DND-41 (cell line): Measurements from ENCODE around the gene CDKN1C.

Experiments used
- ATAC-seq: fragments of 200-7000 bp; cut with Tn5 transposase; 3 replicates; pipeline ENCODE4 v1.9.1; 2021; ENCODE audit warnings: low read depth; ENCODE audit not compliant: insufficient read depth
- DNase-seq: peaks from one replicate; pipeline ENCODE4 v3.0.0-alpha.2; 2020
- H2AFZ ChIP-seq: 2 replicates; pipeline ENCODE4 v1.6.0; 2012; ENCODE audit warnings: low read depth, low read length
- H3K27ac ChIP-seq: 2 replicates; pipeline ENCODE4 v1.5.1; 2012; ENCODE audit warnings: low read length, inconsistent platforms
- H3K27me3 ChIP-seq: fragments of 200-600 bp; sonication (generic); 2 replicates; pipeline ENCODE4 v1.6.0; 2012; ENCODE audit warnings: low read length, mild to moderate bottlenecking, inconsistent platforms; ENCODE audit not compliant: insufficient read depth, poor library complexity
- H3K36me3 ChIP-seq: 2 replicates; pipeline ENCODE4 v1.5.1; 2012; ENCODE audit warnings: low read length, inconsistent platforms; ENCODE audit not compliant: insufficient read depth
- H3K4me1 ChIP-seq: 2 replicates; pipeline ENCODE4 v1.5.1; 2012; ENCODE audit warnings: mild to moderate bottlenecking, low read length; ENCODE audit not compliant: insufficient read depth
- H3K4me2 ChIP-seq: 2 replicates; pipeline ENCODE4 v1.6.0; 2012; ENCODE audit warnings: mild to moderate bottlenecking, moderate library complexity, low read length, inconsistent platforms; ENCODE audit not compliant: insufficient read depth
- H3K4me3 ChIP-seq, 2 experiments: fragments of 200-600 bp in 1 of 2; shearing (Covaris generic) in 1 of 2; 2 replicates each; pipeline ENCODE4 v1.5.1; 2012 to 2016; ENCODE audit warnings: inconsistent platforms in 2 of 2, low read length in 2 of 2, mild to moderate bottlenecking in 2 of 2, low read depth in 1 of 2, moderate library complexity in 1 of 2
- H3K79me2 ChIP-seq: 2 replicates; pipeline ENCODE4 v1.6.0; 2012; ENCODE audit warnings: low read length, inconsistent platforms; ENCODE audit not compliant: insufficient read depth
- H3K9ac ChIP-seq: 2 replicates; pipeline ENCODE4 v1.6.0; 2012; ENCODE audit warnings: low read depth, mild to moderate bottlenecking, inconsistent platforms, low read length, moderate library complexity
- H3K9me3 ChIP-seq: 2 replicates; pipeline ENCODE4 v1.5.1; 2012; ENCODE audit warnings: low read length, moderate library complexity, mild to moderate bottlenecking, inconsistent platforms; ENCODE audit not compliant: insufficient read depth, severe bottlenecking
- H4K20me1 ChIP-seq: 2 replicates; pipeline ENCODE4 v1.6.0; 2012; ENCODE audit warnings: low read length; ENCODE audit not compliant: insufficient read depth
- EZH2 ChIP-seq: IDR thresholded peaks from 3 replicates; pipeline ENCODE4 v1.6.1; 2012; ENCODE audit warnings: borderline replicate concordance, low read depth, mild to moderate bottlenecking, moderate library complexity, low read length, inconsistent platforms; ENCODE audit not compliant: severe bottlenecking
- TF ChIP-seq, protein P1 (sequence below): IDR thresholded peaks from 2 replicates; pipeline ENCODE4 v1.5.1; 2012; ENCODE audit warnings: borderline replicate concordance, low read length, moderate library complexity, mild to moderate bottlenecking; ENCODE audit not compliant: poor library complexity, severe bottlenecking; ENCODE audit errors: extremely low read depth

Gene CDKN1C

DNA sequence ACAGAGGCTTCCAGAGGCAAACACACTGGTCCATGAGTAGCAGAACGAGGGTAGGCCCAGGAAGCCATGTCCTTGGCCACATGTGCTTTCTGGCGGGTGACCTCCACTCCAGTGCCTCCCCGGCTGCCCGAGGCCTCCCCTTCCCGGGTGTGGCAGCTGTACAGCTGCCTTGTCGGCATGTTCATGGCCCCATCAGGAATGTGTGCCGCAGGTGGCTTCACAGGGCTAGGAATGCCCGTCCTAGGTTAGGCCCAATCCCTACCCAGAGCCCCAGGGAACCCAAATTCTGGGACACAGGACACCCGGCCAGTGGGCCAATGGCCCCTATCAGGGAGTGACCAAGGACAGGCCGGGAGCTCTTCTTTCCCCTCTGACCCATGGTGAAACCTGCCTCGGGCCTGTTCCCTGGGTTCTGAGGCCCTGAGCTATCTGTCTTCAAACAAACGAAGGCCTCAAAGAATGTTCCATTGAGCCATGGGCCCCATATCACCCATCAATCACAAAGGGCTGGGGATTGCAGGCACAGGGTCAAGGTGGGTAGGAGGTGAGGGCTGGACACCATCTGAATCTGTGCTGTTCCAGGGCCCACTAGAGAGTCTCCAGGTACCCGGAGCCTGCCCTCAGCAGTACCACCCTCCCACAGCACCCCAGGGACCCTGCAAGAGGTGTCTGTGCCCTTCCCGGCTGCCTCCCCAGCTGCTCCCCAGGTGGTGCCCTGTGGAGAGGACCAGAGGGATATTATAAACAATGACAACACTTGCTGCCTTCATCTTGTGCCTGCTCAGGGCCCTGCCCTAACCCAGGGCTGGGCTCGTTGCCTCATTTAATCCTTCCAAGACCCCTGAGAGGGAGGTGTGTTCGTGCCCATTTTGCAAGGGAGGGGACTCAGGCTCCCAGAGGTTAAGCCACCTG is 4.0 kb upstream of the CDKN1C start:
- Histone ChIP-seq H3K79me2 (no peaks in the 10 kb centered on the region), H3K27me3 (no peaks in the 10 kb centered on the region), H3K4me3 (no peak overlapping the region), H2AFZ (no peak overlapping the region), H3K9ac (peak overlapping the region; percentile 12; the same call in 1 of the 2 replicates), H3K4me2 (no peak overlapping the region), H3K36me3 (no peaks in the 10 kb centered on the region), H3K9me3 (no peaks in the 10 kb centered on the region), H3K4me1 (peaks cover 26% of the 10 kb centered on the region), H4K20me1 (no peaks in the 10 kb centered on the region), H3K27ac (no peak overlapping the region)
- ATAC-seq (no peak), DNase-seq (no peak)
- TF ChIP-seq EZH2: no peak
- TF ChIP-seq, protein P1, sequence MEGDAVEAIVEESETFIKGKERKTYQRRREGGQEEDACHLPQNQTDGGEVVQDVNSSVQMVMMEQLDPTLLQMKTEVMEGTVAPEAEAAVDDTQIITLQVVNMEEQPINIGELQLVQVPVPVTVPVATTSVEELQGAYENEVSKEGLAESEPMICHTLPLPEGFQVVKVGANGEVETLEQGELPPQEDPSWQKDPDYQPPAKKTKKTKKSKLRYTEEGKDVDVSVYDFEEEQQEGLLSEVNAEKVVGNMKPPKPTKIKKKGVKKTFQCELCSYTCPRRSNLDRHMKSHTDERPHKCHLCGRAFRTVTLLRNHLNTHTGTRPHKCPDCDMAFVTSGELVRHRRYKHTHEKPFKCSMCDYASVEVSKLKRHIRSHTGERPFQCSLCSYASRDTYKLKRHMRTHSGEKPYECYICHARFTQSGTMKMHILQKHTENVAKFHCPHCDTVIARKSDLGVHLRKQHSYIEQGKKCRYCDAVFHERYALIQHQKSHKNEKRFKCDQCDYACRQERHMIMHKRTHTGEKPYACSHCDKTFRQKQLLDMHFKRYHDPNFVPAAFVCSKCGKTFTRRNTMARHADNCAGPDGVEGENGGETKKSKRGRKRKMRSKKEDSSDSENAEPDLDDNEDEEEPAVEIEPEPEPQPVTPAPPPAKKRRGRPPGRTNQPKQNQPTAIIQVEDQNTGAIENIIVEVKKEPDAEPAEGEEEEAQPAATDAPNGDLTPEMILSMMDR: no peak

DNA sequence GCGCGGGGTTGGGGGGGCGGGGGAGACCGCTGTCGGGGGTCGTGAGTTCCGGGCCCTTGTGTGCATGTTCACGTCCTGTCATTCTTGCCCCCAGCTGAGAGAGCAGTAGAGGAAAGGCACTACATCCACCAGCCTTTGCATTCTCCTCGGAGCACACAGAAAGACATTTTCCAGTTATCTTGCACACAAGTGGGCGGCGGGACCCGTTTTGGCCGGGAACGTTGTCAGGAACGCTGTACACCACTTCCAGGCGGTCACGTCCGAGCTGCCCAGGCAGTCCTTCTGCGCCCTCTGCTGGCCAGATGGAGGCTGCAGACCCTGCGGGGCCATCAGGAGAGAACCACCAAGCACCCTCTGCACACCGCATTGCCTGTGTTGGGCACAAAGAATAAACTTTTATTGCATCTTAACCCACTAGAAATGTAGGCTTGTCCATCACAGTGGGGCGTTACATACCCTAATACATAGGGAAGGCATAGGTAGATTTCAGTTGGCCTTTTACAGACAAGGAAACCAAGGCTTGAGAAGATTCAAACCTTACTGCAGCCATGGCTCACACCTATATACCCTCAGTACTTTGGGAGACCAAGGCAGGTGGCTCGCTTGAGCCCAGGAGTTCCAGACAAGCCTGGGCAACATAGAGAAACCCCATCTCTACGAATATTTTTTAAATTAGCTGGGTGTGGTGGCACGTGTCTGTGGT is 2.8 kb upstream of the CDKN1C start:
- H3K4me3 ChIP-seq: no peak overlapping the region
- no peak overlapping the region for H3K9ac ChIP-seq
- TF ChIP-seq, protein P1: peak; percentile 99
- no peak for TF ChIP-seq EZH2
- H3K4me1 ChIP-seq: peaks cover 26% of the 10 kb centered on the region
- no peaks in the 10 kb centered on the region for H4K20me1 ChIP-seq
- no peaks in the 10 kb centered on the region for H3K79me2 ChIP-seq
- DNase-seq (peak; percentile 82), ATAC-seq (peak; percentile 61)
- no peaks in the 10 kb centered on the region for H3K36me3 ChIP-seq
- peak overlapping the region; percentile 16; the same call in 1 of the 2 replicates for H3K4me2 ChIP-seq
- H2AFZ ChIP-seq: no peak overlapping the region
- no peaks in the 10 kb centered on the region for H3K27me3 ChIP-seq
- no peaks in the 10 kb centered on the region for H3K9me3 ChIP-seq
- no peak overlapping the region for H3K27ac ChIP-seq

DNA sequence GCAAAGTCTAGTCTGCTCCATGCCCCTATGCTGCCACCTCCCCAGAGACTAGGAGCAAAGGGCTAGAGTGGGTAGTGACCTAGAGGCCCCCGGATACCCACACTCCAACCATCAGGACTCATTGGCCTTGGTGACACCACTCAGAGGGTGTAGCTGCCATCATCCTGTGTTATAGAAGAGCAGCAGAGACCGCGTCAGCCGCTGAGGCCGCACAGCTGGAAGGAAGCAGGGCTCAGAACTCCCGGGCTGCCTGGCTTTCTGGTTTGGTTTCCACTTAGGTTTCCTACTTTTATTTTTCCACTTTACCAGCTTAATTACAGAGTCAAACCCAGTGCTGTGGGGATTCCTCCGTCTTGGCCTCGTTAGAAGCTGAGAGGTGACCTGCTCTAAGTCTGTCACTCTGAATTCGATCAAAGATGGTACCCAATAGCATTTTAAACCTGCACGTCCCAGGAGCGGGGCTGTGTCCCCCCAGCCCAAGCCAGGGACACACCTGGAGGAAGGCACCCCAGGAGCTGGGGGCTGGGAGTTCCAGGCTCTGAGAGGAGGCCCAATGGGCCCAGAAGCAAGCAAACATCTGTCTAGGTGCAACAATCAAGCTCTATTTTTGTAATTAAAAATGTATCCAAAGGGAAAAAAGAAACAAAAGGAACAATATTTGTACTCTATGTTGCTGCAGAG is 2.1 kb upstream of the CDKN1C start:
- Histone ChIP-seq H3K4me1 (peaks cover 19% of the 10 kb centered on the region), H2AFZ (no peak overlapping the region), H3K9me3 (no peaks in the 10 kb centered on the region), H3K27me3 (no peaks in the 10 kb centered on the region), H4K20me1 (no peaks in the 10 kb centered on the region), H3K9ac (no peak overlapping the region), H3K79me2 (no peaks in the 10 kb centered on the region), H3K27ac (no peak overlapping the region), H3K4me2 (no peak overlapping the region), H3K4me3 (no peak overlapping the region), H3K36me3 (no peaks in the 10 kb centered on the region)
- TF ChIP-seq, protein P1: no peak
- TF ChIP-seq EZH2: no peak
- DNase-seq: no peak
- ATAC-seq: no peak
